ELF-1 (cell line): Measurements from ENCODE around the gene MESP2.

Experiments used
- DNase-seq: peaks from one replicate; pipeline ENCODE4 v3.0.0-alpha.2; 2016; ENCODE audit warnings: low read depth, low spot score

MESP2 gene

DNA sequence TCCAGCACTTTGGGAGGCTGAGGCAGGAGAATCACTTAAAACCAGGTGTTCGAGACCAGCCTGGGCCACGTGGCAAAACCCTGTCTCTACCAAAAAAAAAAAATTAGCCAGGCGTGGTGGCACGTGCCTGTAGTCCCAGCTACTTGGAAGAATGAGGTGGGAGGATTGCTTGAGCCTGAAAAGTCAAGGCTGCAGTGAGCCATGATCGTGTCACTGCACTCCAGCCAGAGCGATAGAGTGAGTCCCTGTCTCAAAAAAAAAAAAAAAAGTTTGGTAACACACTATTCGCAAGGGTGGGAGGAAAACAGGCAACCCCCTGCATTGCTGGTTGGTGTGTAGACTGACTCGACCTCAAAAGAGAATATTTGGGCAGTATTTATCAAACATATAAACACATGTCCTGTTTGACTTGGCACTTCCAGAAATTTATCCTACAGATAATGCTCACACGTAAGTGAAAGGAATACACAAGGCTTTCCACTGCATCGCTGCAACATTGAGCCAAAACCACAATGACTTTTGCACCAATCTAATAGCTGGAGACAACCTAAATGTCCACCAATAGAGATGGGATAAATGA is 41.7 kb downstream of the MESP2 start:
- no peak for DNase-seq

DNA sequence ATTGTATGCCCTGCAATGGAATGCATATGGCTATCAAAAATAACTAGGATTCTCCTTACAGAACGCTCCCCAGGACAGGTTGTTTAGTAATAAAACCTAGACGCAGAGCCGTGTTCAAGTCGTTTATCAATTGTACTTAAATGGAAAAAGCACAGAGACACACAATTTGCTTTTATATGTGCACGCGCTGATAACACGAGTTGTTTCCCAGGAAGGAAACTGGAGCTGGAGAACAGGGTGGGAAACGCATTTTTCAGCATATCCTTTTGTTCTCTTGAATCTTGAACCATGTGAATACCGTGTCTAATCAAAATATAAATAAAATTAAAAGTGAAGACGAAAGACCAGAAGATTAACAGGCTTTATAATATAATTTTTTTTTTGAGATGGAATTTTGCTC is 42.2 kb downstream of the MESP2 start:
- DNase-seq: no peak

DNA sequence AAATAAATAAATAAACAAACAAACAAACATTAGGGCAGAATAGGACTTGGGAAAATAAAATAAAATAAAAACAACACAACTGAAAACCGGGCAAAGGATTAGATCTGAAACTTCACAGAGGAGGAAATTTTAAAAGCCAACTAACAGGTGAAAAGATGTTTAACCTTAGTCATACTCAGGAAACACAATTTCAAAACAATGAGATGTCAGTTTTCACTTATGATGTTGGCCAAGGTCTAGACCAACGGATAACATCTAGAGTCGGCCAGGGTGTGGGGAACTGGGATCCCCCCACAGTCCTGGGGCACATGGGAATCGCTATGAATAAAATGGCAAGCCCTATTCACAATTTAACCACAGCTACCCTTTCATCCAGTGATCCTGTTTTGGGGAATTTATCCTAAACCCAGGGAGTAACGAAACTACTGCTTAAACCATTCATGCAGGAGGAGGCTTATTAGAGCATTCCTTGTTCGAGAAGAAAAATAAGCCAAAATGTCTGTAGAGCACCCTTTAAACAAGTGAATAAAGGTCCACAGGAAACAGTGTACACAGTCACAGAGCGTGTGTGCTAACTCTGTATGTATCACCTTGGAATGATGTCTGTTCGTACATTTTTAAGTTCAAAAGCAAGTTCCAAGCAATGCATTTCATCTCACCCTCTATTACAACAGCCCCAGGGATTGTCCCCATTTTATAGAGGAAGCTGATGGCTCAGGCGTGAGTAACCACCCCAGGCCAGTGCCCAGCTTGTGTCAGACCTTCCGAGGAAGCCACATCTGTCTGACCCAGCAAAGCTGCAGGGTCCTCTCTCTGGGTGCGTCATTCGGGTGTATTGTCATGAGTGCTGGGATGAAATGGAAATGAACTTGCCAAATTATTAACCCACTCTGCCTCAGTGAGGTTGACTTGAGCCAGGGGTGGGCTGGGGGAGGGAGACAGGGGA is 44.8 kb downstream of the MESP2 start:
- no peak for DNase-seq

DNA sequence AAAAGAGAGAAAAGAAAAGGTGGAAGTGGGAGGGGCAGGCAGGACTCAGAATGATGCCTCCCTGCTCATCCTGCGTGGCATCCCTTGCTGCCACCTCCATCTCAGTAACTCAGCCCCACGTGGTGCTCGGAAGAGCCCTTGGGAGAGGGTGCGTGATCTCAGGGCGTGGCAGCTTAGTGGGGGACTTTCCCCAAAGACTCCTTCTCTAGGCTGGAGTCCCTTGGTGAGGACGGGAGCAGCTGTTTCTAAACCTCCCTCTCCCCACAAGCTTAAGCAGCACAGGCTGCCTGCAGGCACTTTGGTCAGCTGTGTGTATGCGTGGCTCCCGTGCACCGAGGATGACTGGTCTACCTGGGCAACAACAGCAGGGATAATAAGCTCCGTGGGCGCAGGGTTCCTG is 45.9 kb downstream of the MESP2 start:
- no peak for DNase-seq

DNA sequence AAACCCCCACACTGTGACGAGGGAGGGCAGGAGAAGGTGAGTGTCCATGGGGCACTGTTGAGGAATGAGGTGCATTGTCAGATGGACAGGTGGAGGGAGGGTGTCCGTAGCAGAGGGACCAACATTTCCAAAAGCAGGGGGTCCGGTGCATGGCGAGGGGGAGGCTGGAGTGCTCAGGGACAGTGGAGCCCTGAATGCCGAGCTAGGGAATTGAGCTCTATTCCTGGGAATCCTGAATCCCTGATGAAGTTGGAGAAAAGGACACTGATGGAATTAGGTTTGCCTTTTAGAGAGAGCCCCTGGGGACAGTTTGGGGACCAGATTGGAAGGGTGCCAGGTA is 46.4 kb downstream of the MESP2 start:
- no peak for DNase-seq

DNA sequence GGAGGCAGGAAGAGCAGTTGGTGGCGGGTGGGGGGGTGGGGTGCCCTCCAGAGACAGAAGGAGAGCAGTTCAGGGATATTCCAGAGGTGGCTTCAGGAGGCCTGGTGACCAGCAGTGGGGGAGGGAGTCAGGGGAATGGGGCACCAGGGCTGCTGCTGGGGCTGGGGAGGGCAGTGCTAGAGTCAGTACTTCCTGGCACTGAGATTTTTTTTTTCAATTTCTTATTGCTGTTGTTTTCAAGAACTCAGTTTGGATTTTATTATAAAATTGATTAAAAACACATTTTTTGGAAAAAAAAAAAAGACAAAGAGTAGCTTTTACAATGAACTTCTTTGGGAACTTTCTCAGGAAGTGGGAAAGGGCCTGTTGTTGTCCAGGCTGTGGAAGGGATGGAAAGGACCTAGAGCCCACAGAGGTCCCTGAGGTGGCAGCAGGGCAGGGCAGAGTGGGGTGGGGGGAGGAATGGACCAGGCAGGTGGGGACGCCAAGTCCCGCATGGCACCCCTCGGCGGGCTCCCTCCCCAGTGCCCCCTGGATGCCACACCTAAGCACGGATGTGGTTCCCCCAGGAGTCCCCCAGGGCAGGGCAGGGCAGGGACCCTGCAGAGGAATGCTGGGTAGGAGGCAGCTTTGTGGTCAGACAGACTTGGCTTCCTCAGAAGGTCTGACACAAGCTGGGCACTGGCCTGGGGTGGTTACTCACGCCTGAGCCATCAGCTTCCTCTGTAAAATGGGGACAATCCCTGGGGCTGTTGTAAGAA is 47.0 kb downstream of the MESP2 start:
- DNase-seq: no peak

DNA sequence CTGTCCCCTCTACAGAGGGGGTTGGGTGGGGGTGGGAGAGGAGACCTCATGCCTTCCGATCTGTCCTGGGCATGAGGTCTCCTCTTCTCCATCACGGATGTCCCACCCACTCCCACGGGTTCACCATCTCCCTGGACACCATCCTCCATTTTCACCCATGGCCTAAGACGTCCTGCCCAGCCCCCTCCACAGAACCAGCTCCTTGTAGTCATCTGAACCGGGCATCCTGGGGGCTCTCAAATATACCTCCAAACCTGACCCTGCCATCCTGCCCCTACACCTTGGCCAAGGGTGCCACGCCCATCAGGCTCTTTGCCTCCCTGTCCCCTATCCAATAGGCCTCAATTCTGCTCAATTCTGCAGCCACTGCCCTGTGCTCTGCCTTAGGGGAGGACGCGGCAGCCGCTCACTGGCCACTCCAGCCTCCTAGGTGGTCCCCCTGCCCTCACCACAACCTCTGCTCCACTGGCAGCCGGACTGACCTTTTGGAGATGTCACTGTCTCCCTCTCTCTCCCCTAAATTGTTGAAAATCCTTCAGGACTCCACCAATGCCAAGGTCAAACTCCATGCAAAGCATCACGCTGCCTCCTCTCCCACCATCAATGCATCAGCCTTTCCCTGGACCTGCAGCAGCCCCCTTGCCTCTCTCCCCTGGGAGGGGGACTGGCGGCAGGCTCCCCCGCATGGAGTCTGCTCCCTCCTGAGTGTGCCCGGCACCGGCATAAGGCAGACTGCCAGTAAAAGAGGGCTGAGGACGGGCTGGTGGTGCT is 47.9 kb downstream of the MESP2 start:
- DNase-seq: no peak

DNA sequence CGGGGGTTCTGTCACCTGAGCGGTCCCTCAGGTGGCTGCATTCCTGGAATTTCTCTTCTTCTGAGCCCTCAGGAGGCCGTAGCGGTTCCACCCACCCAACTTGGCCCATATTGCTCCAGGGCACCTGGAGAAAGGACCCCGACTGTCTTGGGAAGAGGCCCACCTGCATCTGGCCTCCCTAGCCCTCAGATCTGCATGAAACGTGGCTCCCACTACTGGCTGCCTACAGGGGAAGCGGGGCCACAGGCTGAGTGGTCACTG is 48.4 kb downstream of the MESP2 start:
- DNase-seq: peak; percentile 37

DNA sequence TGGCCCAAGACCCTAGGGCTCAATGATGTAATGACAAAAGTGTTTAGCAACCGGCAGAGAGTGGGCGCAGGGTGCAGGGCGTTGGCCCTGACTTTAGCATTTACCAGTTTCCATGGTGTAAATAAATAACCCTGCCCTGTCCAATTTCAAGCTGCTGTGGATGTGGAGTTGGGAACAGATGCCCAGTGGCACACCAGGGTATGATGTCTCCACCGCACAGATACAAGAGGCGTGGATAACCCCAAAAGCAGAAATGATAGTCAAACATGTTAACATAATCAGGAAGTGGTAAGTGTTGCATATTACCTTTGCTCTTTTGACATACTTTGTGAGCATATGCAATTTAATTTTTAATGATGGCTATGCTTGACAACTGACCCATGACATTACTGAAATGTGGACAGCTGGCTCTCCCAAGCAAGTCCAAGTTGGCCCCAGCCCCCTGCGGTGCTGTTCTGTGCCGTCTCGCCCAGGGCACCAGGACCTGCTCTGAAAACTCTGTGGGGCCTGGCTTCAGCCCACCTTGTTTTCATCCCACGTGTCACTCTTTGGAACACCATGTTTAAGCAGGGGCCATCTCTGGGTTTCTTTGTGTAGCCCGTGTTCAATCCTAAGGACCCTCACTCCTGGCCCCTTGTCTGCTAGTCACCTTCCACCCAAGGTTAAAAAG is 49.3 kb downstream of the MESP2 start:
- DNase-seq: no peak

DNA sequence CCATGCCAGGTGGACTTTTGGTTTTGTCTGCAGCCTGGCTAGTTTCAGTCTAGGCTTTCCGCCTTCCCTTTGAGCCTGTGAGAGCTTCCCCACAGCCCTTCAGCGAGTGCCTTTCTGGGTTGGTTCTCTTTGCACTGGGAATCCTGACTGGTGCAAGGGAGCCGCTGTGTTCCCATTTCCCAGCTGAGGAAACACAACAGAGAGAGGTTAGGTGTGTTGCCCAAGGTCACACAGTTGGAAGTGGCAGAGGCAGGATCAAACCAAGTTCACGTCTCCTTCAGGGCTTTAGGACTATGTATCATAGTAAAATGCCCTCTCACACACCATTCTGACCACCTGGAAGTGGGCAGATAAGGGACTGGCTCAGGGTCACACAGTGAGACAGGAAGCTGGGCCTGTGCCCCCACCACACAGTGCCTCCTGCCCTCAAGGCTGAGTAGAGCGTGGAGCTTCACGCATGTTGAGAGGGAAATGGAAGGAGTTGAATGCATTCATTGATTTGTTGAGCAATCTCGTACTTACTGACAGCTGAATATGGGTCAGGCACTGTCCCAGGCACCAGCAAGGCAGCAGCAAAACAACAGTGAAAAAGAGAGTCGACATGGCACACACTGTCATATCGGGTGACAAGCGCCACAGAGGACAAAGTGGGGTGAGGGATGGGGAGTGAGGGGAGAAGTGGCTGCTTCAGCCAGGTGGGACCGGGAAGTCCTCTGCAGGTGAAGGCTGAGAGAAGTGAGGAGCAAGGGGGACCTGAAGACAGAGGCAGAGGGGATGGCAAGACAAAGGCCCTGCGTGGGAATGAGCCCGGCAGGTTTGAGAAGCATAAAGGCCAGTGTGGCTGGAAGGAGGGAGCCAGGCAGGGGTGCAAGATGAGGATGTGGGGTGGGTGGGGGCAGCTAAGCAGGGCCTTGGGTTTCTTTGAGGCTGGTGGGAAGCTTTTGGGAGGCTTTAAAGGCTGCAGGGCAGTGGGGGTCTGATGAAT is 50.8 kb downstream of the MESP2 start:
- no peak for DNase-seq

DNA sequence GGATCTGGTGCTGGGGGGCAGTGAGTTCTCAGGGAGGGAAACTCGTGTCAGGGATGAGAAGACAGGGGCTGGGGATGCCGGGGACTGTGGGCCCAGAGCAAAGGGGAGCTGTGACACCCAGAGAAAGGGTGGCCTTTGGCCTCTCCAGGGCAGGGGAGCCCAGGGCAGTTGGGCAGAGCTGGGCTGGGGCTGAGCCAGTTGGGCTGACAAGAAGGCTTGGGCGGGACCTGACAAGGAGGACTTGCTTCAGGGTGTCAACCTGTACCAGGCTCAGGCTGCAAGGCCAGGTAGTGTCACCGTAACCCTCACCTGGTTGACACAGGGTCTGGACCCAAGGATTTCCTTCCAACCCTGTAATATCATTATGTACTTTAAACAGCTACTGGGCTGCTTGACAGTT is 51.7 kb downstream of the MESP2 start:
- DNase-seq: no peak
